Astrocyte (in vitro differentiated cells and primary cell): ENCODE data around the gene TRAPPC10. TPM values are rescaled to one million over a fixed set of nuclear protein-coding genes. Genes with fewer than 3 reads are reported as not detected.

Experiments used
- DNase-seq: peaks from one replicate; pipeline ENCODE4 v3.0.0-alpha.2; 2010; ENCODE audit warnings: low read depth
- FAIRE-seq: peaks from 2 replicates; lab custom pipeline; 2011; peaks lifted over from hg19 to GRCh38; lab: Jason Lieb, UNC
- H2AFZ ChIP-seq: 2 replicates; pipeline ENCODE4 v1.6.0; 2012; ENCODE audit warnings: low read depth, low read length, inconsistent platforms
- H3K27ac ChIP-seq: 2 replicates; pipeline ENCODE4 v1.5.1; 2011; ENCODE audit warnings: low read depth, low read length, inconsistent platforms
- H3K27me3 ChIP-seq: 2 replicates; pipeline ENCODE4 v1.6.0; 2011; ENCODE audit warnings: low read length, inconsistent platforms; ENCODE audit not compliant: insufficient read depth
- H3K36me3 ChIP-seq: 2 replicates; pipeline ENCODE4 v1.5.1; 2011; ENCODE audit warnings: low read length, inconsistent platforms; ENCODE audit not compliant: insufficient read depth
- H3K4me1 ChIP-seq: 2 replicates; pipeline ENCODE4 v1.5.1; 2011; ENCODE audit warnings: low read length, inconsistent platforms; ENCODE audit not compliant: insufficient read depth
- H3K4me2 ChIP-seq: 2 replicates; pipeline ENCODE4 v1.6.0; 2012; ENCODE audit warnings: low read length, inconsistent platforms
- H3K4me3 ChIP-seq: 2 replicates; pipeline ENCODE4 v1.5.1; 2011; ENCODE audit warnings: low read depth, mild to moderate bottlenecking, low read length, inconsistent platforms; ENCODE audit not compliant: insufficient read depth
- H3K79me2 ChIP-seq: 2 replicates; pipeline ENCODE4 v1.6.0; 2012; ENCODE audit warnings: mild to moderate bottlenecking, low read length, inconsistent platforms; ENCODE audit not compliant: insufficient read depth
- H3K9ac ChIP-seq: 2 replicates; pipeline ENCODE4 v1.6.0; 2012; ENCODE audit warnings: mild to moderate bottlenecking, low read length, inconsistent platforms
- H3K9me3 ChIP-seq: 2 replicates; pipeline ENCODE4 v1.5.1; 2012; ENCODE audit warnings: low read depth, mild to moderate bottlenecking, low read length, inconsistent platforms; ENCODE audit not compliant: insufficient read depth
- H4K20me1 ChIP-seq: 2 replicates; pipeline ENCODE4 v1.6.0; 2012; ENCODE audit warnings: low read length, inconsistent platforms; ENCODE audit not compliant: insufficient read depth
- H3K27ac Mint-ChIP-seq: one replicate; pipeline ENCODE4 v1.8.0; 2021; ENCODE audit warnings: mild to moderate bottlenecking, mixed read lengths; ENCODE audit not compliant: unreplicated experiment
- H3K27me3 Mint-ChIP-seq: one replicate; pipeline ENCODE4 v1.8.0; 2021; ENCODE audit warnings: low read depth, mixed read lengths; ENCODE audit not compliant: unreplicated experiment
- H3K36me3 Mint-ChIP-seq: one replicate; pipeline ENCODE4 v1.8.0; 2021; ENCODE audit warnings: low read depth, mixed read lengths; ENCODE audit not compliant: unreplicated experiment
- H3K4me1 Mint-ChIP-seq: one replicate; pipeline ENCODE4 v1.8.0; 2021; ENCODE audit warnings: low read depth, mixed read lengths; ENCODE audit not compliant: unreplicated experiment
- H3K4me3 Mint-ChIP-seq: one replicate; pipeline ENCODE4 v1.8.0; 2021; ENCODE audit warnings: mild to moderate bottlenecking, moderate library complexity, mixed read lengths; ENCODE audit not compliant: unreplicated experiment
- H3K9me3 Mint-ChIP-seq: one replicate; pipeline ENCODE4 v1.8.0; 2021; ENCODE audit warnings: mild to moderate bottlenecking, mixed read lengths; ENCODE audit not compliant: unreplicated experiment
- EZH2 ChIP-seq: IDR thresholded peaks from 2 replicates; pipeline ENCODE4 v1.6.1; 2012; ENCODE audit warnings: mild to moderate bottlenecking, low read length, inconsistent platforms; ENCODE audit not compliant: insufficient read depth
- total RNA-seq: library from RNA; stranded (reverse); gene quantifications from 2 replicates; pipeline ENCODE4 v1.2.1, GENCODE V29; 2021
- TF ChIP-seq, protein P1 (sequence below): IDR thresholded peaks from 2 replicates; pipeline ENCODE4 v1.5.1; 2011; ENCODE audit warnings: low read depth, mild to moderate bottlenecking, inconsistent platforms, low read length, moderate library complexity; ENCODE audit not compliant: insufficient read depth

The TRAPPC10 gene
- total RNA-seq, 1 donor from 2014 or later: 45.7 TPM

DNA sequence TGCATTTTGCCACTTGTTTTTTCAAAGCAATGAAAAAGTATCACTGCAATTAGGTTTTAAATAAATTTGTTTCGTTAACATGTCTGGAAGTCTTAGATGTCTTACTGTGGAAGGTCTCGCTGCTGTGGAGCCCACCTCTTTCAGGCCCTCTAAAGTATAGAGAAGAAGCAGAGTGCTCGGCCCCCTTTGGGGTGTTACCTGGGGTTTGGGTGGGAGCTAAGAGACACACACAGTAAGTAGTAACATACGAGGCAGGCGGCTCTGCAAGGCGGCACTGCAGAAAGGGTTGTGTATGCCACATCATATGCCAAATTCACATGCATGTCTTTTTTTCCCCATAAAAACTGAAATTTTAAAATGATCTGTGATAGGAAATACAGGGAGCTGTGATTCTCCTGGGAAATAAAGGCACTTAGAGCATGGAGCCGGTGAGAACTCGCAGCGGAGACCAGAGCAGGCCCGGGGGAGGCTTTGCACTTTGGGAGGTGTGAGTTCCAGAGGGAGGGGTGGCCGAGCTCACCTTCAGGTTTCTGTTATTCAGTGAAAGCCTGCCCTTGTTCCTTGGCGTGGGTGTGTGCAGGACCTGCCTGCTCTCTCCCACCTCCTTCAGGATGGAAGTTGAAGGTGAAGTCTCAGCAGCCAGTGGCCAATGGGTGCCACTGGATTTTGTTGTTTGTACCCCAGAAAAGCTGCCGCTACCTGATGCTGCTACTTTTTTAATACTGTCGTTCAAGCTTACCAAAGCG, 59.4 kb downstream of the TRAPPC10 start:
- DNase-seq: no peak
- H3K9me3 ChIP-seq: no peaks in the 10 kb centered on the region
- H3K36me3 ChIP-seq: peaks cover 16% of the 10 kb centered on the region
- no peaks in the 10 kb centered on the region for H3K9me3 Mint-ChIP-seq
- peaks cover 56% of the 10 kb centered on the region for H3K79me2 ChIP-seq
- no peak for FAIRE-seq
- H2AFZ ChIP-seq: no peak overlapping the region
- H3K27ac Mint-ChIP-seq: no peak overlapping the region
- H3K4me2 ChIP-seq: no peak overlapping the region
- H3K9ac ChIP-seq: no peak overlapping the region
- H3K36me3 Mint-ChIP-seq: peaks cover 23% of the 10 kb centered on the region
- no peak overlapping the region for H3K4me3 Mint-ChIP-seq
- no peaks in the 10 kb centered on the region for H3K4me1 ChIP-seq
- no peaks in the 10 kb centered on the region for H3K27me3 ChIP-seq
- no peak overlapping the region for H3K27ac ChIP-seq
- H3K4me3 ChIP-seq: no peak overlapping the region
- H3K27me3 Mint-ChIP-seq: no peaks in the 10 kb centered on the region
- peaks cover 79% of the 10 kb centered on the region for H4K20me1 ChIP-seq
- TF ChIP-seq, protein P1, sequence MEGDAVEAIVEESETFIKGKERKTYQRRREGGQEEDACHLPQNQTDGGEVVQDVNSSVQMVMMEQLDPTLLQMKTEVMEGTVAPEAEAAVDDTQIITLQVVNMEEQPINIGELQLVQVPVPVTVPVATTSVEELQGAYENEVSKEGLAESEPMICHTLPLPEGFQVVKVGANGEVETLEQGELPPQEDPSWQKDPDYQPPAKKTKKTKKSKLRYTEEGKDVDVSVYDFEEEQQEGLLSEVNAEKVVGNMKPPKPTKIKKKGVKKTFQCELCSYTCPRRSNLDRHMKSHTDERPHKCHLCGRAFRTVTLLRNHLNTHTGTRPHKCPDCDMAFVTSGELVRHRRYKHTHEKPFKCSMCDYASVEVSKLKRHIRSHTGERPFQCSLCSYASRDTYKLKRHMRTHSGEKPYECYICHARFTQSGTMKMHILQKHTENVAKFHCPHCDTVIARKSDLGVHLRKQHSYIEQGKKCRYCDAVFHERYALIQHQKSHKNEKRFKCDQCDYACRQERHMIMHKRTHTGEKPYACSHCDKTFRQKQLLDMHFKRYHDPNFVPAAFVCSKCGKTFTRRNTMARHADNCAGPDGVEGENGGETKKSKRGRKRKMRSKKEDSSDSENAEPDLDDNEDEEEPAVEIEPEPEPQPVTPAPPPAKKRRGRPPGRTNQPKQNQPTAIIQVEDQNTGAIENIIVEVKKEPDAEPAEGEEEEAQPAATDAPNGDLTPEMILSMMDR: no peak
- TF ChIP-seq EZH2: no peak
- H3K4me1 Mint-ChIP-seq: no peaks in the 10 kb centered on the region

DNA sequence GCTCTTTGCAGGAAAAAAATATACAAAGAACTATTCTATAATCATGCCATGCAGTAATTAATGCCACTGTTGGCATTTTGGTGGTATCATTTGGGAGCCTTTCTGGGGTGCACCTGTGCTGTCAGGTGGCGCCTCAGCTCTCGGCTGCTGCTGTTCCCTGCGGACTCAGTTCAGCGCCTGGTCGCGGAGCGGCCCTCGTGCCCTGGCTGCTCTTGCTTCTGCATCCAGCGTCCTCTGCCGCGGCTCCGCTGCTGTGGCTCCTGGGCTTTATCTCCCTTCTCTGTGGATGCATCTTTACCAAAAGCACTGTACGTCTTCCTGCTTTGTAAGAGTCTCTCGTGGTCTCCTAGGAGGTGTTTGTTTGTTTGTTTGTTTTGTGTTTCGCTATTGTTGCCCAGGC, 60.0 kb downstream of the TRAPPC10 start:
- H2AFZ ChIP-seq: no peak overlapping the region
- H3K4me3 Mint-ChIP-seq: no peak overlapping the region
- H3K79me2 ChIP-seq: peaks cover 52% of the 10 kb centered on the region
- no peak overlapping the region for H3K4me2 ChIP-seq
- H3K9me3 Mint-ChIP-seq: no peaks in the 10 kb centered on the region
- H3K27me3 Mint-ChIP-seq: no peaks in the 10 kb centered on the region
- H3K36me3 Mint-ChIP-seq: peaks cover 24% of the 10 kb centered on the region
- FAIRE-seq (no peak), DNase-seq (no peak)
- no peak overlapping the region for H3K9ac ChIP-seq
- TF ChIP-seq EZH2: no peak
- TF ChIP-seq, protein P1: no peak
- no peak overlapping the region for H3K4me3 ChIP-seq
- no peak overlapping the region for H3K27ac Mint-ChIP-seq
- H3K9me3 ChIP-seq: no peaks in the 10 kb centered on the region
- peaks cover 19% of the 10 kb centered on the region for H3K36me3 ChIP-seq
- no peak overlapping the region for H3K27ac ChIP-seq
- no peaks in the 10 kb centered on the region for H3K27me3 ChIP-seq
- no peaks in the 10 kb centered on the region for H3K4me1 Mint-ChIP-seq
- no peaks in the 10 kb centered on the region for H3K4me1 ChIP-seq
- peaks cover 75% of the 10 kb centered on the region for H4K20me1 ChIP-seq

DNA sequence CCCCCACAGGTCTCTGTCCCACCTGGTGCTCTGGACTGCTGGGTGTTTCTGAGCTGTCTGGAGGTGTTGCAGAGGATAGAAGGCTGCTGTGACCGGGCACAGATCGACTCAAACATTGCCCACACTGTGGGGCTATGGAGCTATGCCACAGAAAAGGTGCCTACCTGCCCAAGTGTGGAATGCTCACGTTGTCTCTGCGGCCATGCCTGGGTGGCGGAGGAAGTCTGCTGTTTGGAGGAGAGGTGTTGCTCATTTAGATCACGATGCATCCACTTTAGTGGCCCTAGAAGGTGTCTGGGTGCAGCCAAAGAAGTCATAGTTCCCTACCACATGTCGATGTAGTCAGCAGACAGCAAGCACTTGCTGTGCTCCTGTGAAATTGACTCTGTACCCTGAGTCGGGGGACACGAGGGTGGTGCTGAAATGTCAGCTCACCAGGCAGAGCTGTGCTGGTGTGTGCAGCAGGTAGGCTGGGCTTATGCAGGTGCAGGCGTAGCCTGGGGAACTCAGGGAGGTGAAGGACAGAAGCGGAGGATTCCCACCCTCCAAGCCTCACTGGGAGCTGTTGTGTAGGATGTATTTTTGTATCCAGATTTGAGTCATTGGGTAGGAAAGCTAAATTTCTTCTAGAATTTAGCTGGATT, 62.3 kb downstream of the TRAPPC10 start:
- Mint-ChIP-seq H3K4me3 (peak overlapping the region; percentile 29), H3K9me3 (no peaks in the 10 kb centered on the region), H3K27me3 (no peaks in the 10 kb centered on the region), H3K27ac (no peak overlapping the region), H3K4me1 (no peaks in the 10 kb centered on the region), H3K36me3 (peaks cover 18% of the 10 kb centered on the region)
- peaks cover 60% of the 10 kb centered on the region for H4K20me1 ChIP-seq
- H3K9me3 ChIP-seq: no peaks in the 10 kb centered on the region
- H3K27me3 ChIP-seq: no peaks in the 10 kb centered on the region
- H3K27ac ChIP-seq: no peak overlapping the region
- H3K36me3 ChIP-seq: peaks cover 20% of the 10 kb centered on the region
- no peak overlapping the region for H2AFZ ChIP-seq
- H3K4me1 ChIP-seq: no peaks in the 10 kb centered on the region
- peaks cover 36% of the 10 kb centered on the region for H3K79me2 ChIP-seq
- no peak overlapping the region for H3K4me2 ChIP-seq
- TF ChIP-seq EZH2: no peak
- TF ChIP-seq, protein P1: no peak
- no peak for FAIRE-seq
- no peak for DNase-seq
- H3K4me3 ChIP-seq: no peak overlapping the region
- H3K9ac ChIP-seq: no peak overlapping the region
